Suprapubic skin (tissue), 4 donors: Measurements from ENCODE around the gene PDE3A. TPM values are rescaled to one million over a fixed set of nuclear protein-coding genes. Genes with fewer than 3 reads are reported as not detected.

Experiments
- DNase-seq, 2 donors: peaks; one replicate each; pipeline ENCODE4 v3.0.0-alpha.2; 2019; ENCODE audit warnings: low spot score in 2 of 2
- H3K27ac ChIP-seq: fragments of 200-600 bp; sonication (generic); one replicate; pipeline ENCODE4 v1.5.1; 2019
- H3K27me3 ChIP-seq: fragments of 200-600 bp; sonication (generic); one replicate; pipeline ENCODE4 v1.5.1; 2019
- H3K36me3 ChIP-seq: fragments of 200-600 bp; sonication (generic); one replicate; pipeline ENCODE4 v1.5.1; 2019
- H3K4me1 ChIP-seq: fragments of 200-600 bp; sonication (generic); one replicate; pipeline ENCODE4 v1.5.1; 2019
- H3K4me3 ChIP-seq: fragments of 200-600 bp; sonication (generic); one replicate; pipeline ENCODE4 v1.5.1; 2019; ENCODE audit warnings: mild to moderate bottlenecking
- H3K9me3 ChIP-seq: fragments of 200-600 bp; sonication (generic); one replicate; pipeline ENCODE4 v1.5.1; 2019
- CTCF ChIP-seq, 2 donors: fragments of 200-600 bp in 1 of 2; fragments of 450-650 bp in 1 of 2; sonication (generic) in 1 of 2; IDR thresholded peaks; one replicate each; pipeline ENCODE4 v1.5.1; 2016 to 2019; ENCODE audit warnings: antibody characterized with exemption in 2 of 2, mild to moderate bottlenecking in 1 of 2, moderate library complexity in 1 of 2
- EP300 ChIP-seq: sonication (generic); formaldehyde crosslinking; IDR thresholded peaks from one replicate; pipeline ENCODE4 v1.6.1; 2017; ENCODE audit warnings: antibody characterized with exemption
- POLR2A ChIP-seq, 2 donors: fragments of 450-650 bp; IDR thresholded peaks; one replicate each; pipeline ENCODE4 v1.6.1; 2017; ENCODE audit warnings: antibody characterized with exemption in 2 of 2, mild to moderate bottlenecking in 2 of 2, moderate library complexity in 2 of 2
- POLR2AphosphoS5 ChIP-seq, 3 donors: sonication (generic); formaldehyde crosslinking; IDR thresholded peaks; one replicate each; pipeline ENCODE4 v1.6.1; 2017; ENCODE audit warnings: antibody characterized with exemption in 3 of 3
- WGBS: methylation state at CpG from one replicate; pipeline ENCODE4 v1.1.5; 2018; 5-methylcytosine and 5-hydroxymethylcytosine counted together
- total RNA-seq, 4 donors: library from RNA; depleted of rRNA; stranded (reverse); fragments of >200 nt; gene quantifications; one replicate each; pipeline ENCODE4 v1.1.0, GENCODE V29; 2016

PDE3A gene
- total RNA-seq, 4 donors from 2014 or later = 0.79 to 3.4 (median 1.4) TPM

- TF ChIP-seq CTCF (IDR thresholded peaks at IDR 0.05) = no peak
- no peak for TF ChIP-seq POLR2AphosphoS5 (IDR thresholded peaks at IDR 0.05)
- TF ChIP-seq POLR2A (IDR thresholded peaks at IDR 0.05) = no peak
- TF ChIP-seq EP300 = no peak
- no peaks in the 10 kb centered on the region for H3K9me3 ChIP-seq
- no peak overlapping the region for H3K27ac ChIP-seq
- 75% methylated on average over 3 of the region's 3 CpGs for WGBS
- no peak overlapping the region for H3K4me3 ChIP-seq
- DNase-seq = no peak
- H3K36me3 ChIP-seq = no peaks in the 10 kb centered on the region
- no peaks in the 10 kb centered on the region for H3K27me3 ChIP-seq
- H3K4me1 ChIP-seq = no peaks in the 10 kb centered on the region
These were observed 26.2 kb upstream of the PDE3A start for GRCh38 chr12:20342111-20342510.

DNA sequence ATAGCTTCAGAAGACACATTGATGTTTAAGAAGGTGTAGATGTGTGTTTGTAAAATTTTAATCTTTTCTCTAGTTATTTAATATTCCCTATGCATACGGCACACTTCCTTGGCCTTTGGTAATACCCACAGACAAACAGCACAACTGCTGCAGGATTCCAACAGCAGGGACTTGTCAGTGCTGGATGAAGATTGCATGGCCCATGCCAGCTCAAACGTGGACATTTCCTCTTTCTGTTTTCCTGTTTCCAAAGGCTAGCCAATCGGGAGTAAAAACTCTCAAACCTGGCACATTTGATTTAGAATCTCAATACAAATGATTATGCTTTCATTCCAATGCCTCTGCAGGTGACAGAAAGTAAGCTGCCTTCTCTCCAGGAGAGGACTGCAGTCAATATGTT is 22.5 kb upstream of the PDE3A start:
- H3K27me3 ChIP-seq = no peaks in the 10 kb centered on the region
- no peaks in the 10 kb centered on the region for H3K36me3 ChIP-seq
- no peak overlapping the region for H3K27ac ChIP-seq
- no peak for DNase-seq
- 34% methylated on average over 3 of the region's 3 CpGs for WGBS
- no peak for TF ChIP-seq POLR2A (IDR thresholded peaks at IDR 0.05)
- TF ChIP-seq EP300 = no peak
- H3K4me3 ChIP-seq = no peak overlapping the region
- H3K9me3 ChIP-seq = no peaks in the 10 kb centered on the region
- H3K4me1 ChIP-seq = no peaks in the 10 kb centered on the region

DNA sequence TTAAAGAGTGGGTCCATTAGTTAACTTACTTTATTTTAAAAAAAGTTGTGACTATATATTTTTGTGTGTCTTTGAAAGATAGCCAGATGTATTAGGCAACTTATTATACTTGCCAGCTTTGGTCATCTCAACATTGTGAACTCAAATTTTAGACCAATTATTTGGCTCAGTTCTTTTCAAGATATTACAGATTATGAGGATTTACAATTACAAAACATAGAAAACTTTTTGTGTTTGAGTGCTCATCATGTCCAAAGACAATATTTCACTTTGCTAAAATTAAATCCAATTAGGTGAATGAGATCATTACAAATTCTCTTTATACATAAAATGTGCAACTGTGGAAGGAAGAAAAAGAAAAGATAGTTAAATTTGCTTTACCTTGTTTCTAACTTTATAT is 18.3 kb upstream of the PDE3A start:
- H3K27ac ChIP-seq = no peak overlapping the region
- no peak for TF ChIP-seq EP300
- TF ChIP-seq CTCF (IDR thresholded peaks at IDR 0.05) = no peak
- TF ChIP-seq POLR2AphosphoS5 (IDR thresholded peaks at IDR 0.05) = no peak
- H3K4me1 ChIP-seq = no peaks in the 10 kb centered on the region
- no peak for DNase-seq
- H3K36me3 ChIP-seq = no peaks in the 10 kb centered on the region
- H3K4me3 ChIP-seq = no peak overlapping the region
- no peaks in the 10 kb centered on the region for H3K27me3 ChIP-seq
- no peaks in the 10 kb centered on the region for H3K9me3 ChIP-seq

GRCh38 chr12:20350495-20350894 is 17.8 kb upstream of the PDE3A start:
- Histone ChIP-seq H3K4me1 (no peaks in the 10 kb centered on the region), H3K27me3 (no peaks in the 10 kb centered on the region), H3K27ac (no peak overlapping the region), H3K36me3 (no peaks in the 10 kb centered on the region), H3K4me3 (no peak overlapping the region), H3K9me3 (no peaks in the 10 kb centered on the region)
- WGBS = 63% methylated on average over 5 of the region's 5 CpGs
- DNase-seq = no peak
- no peak for TF ChIP-seq POLR2A (IDR thresholded peaks at IDR 0.05)
- TF ChIP-seq POLR2AphosphoS5 (IDR thresholded peaks at IDR 0.05) = no peak
- TF ChIP-seq EP300 = no peak
- no peak for TF ChIP-seq CTCF (IDR thresholded peaks at IDR 0.05)

- Histone ChIP-seq H3K4me1 (no peaks in the 10 kb centered on the region), H3K36me3 (no peaks in the 10 kb centered on the region), H3K4me3 (no peak overlapping the region), H3K27ac (no peak overlapping the region), H3K27me3 (no peaks in the 10 kb centered on the region), H3K9me3 (no peaks in the 10 kb centered on the region)
- DNase-seq = no peak
- WGBS = 87% methylated on average over 4 of the region's 4 CpGs
- no peak for TF ChIP-seq POLR2A (IDR thresholded peaks at IDR 0.05)
- TF ChIP-seq EP300 = no peak
- no peak for TF ChIP-seq POLR2AphosphoS5 (IDR thresholded peaks at IDR 0.05)
- no peak for TF ChIP-seq CTCF (IDR thresholded peaks at IDR 0.05)
These were observed 16.9 kb upstream of the PDE3A start for GRCh38 chr12:20351406-20351805.

DNA sequence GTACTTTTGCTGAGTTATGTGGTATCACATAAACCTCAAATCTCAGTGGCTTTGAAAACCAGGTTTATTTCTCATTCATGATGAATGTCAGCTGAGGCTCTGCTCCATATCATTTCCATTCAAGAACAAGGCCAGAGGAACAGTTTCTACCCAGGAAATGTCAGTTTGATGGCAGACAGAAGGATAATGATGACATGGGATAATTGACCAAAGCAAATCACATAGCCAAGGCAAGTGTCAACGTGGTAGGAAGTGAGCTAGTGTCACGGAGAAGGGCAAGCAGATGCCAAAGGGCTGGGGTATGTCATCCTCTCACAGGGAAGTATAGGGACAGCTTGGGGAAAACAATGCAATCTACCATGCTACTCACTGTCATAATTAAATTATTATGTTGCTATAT is 12.3 kb upstream of the PDE3A start:
- TF ChIP-seq EP300 = no peak
- no peak for TF ChIP-seq POLR2A (IDR thresholded peaks at IDR 0.05)
- H3K27me3 ChIP-seq = no peaks in the 10 kb centered on the region
- WGBS = 76% methylated on average over 2 of the region's 2 CpGs
- no peaks in the 10 kb centered on the region for H3K4me1 ChIP-seq
- no peak overlapping the region for H3K27ac ChIP-seq
- no peaks in the 10 kb centered on the region for H3K36me3 ChIP-seq
- no peak for DNase-seq
- no peaks in the 10 kb centered on the region for H3K9me3 ChIP-seq
- H3K4me3 ChIP-seq = no peak overlapping the region
